Endothelial cell of umbilical vein (primary cell): ENCODE measurements around the gene SLC7A6OS. TPM values are rescaled to one million over a fixed set of nuclear protein-coding genes. Genes with fewer than 3 reads are reported as not detected.

ENCODE experiments used
- BruUV-seq: library from RNA; stranded (reverse); fragments of 400-500 nt; replicated peaks from 2 replicates; lab custom pipeline; 2021; lab: Mats Ljungman, UMichigan
- CTCF ChIA-PET: fragments of 300-600, 350-600 bp; sonication (Branson Sonifier 250); formaldehyde crosslinking; loops from one replicate; lab custom pipeline; 2021; ENCODE audit warnings: antibody characterized with exemption, inconsistent platforms; lab: Charles Lee
- POLR2A ChIA-PET: fragments of 300-600, 350-600 bp; sonication (Branson Sonifier 250); formaldehyde crosslinking; loops from one replicate; lab custom pipeline; 2021; ENCODE audit warnings: antibody characterized with exemption, inconsistent platforms; lab: Charles Lee
- DNase-seq: peaks from one replicate; pipeline ENCODE4 v3.0.0-alpha.2; 2011; ENCODE audit warnings: low read depth, low spot score
- FAIRE-seq: peaks from 2 replicates; lab custom pipeline; 2011; peaks lifted over from hg19 to GRCh38; lab: Jason Lieb, UNC
- H2AFZ ChIP-seq: 2 replicates; pipeline ENCODE4 v1.6.0; 2012; ENCODE audit warnings: low read depth, low read length, control low read depth, inconsistent platforms
- H3K27ac ChIP-seq: 2 replicates; pipeline ENCODE4 v1.5.1; 2011; ENCODE audit warnings: low read depth, mild to moderate bottlenecking, control low read depth, low read length, moderate library complexity; ENCODE audit not compliant: insufficient read depth
- H3K27me3 ChIP-seq, 2 experiments: 2 replicates each; pipeline versions ENCODE4 v1.6.0 to v1.6.1; 2011; ENCODE audit warnings: low read length in 2 of 2, mixed read lengths in 1 of 2; ENCODE audit not compliant: control insufficient read depth in 2 of 2, insufficient read depth in 2 of 2
- H3K36me3 ChIP-seq, 2 experiments: 2 replicates in 1 of 2; 3 replicates in 1 of 2; pipeline ENCODE4 v1.5.1; 2011; ENCODE audit warnings: low read length in 2 of 2, mild to moderate bottlenecking in 1 of 2, moderate library complexity in 1 of 2; ENCODE audit not compliant: control insufficient read depth in 2 of 2, insufficient read depth in 2 of 2; ENCODE audit errors: extremely low read depth in 1 of 2
- H3K4me1 ChIP-seq: 3 replicates; pipeline ENCODE4 v1.5.1; 2011; ENCODE audit warnings: mild to moderate bottlenecking, low read length; ENCODE audit not compliant: control insufficient read depth, insufficient read depth; ENCODE audit errors: extremely low read depth
- H3K4me2 ChIP-seq: 2 replicates; pipeline ENCODE4 v1.6.1; 2011; ENCODE audit warnings: low read length, control low read depth, mixed read lengths; ENCODE audit not compliant: insufficient read depth
- H3K4me3 ChIP-seq, 3 experiments: fragments of 200-600 bp in 1 of 3; sonication (generic), shearing (Covaris generic) in 1 of 3; replicated peaks in 1 of 3; 2 replicates each; pipeline ENCODE4 v1.5.1; 2011 to 2016; ENCODE audit warnings: control low read depth in 3 of 3, low read length in 3 of 3, mild to moderate bottlenecking in 2 of 3, inconsistent platforms in 1 of 3, low read depth in 1 of 3, moderate library complexity in 1 of 3; ENCODE audit not compliant: insufficient read depth in 1 of 3
- H3K79me2 ChIP-seq: 2 replicates; pipeline ENCODE4 v1.6.0; 2012; ENCODE audit warnings: low read length, inconsistent platforms; ENCODE audit not compliant: control insufficient read depth, insufficient read depth
- H3K9ac ChIP-seq: replicated peaks from 2 replicates; pipeline ENCODE3; 2011; ENCODE audit warnings: low read length, control low read depth; ENCODE audit not compliant: insufficient read depth; ENCODE audit errors: extremely low read depth
- H3K9me1 ChIP-seq: replicated peaks from 3 replicates; pipeline ENCODE4 v1.6.0; 2011; ENCODE audit warnings: mild to moderate bottlenecking, low read length; ENCODE audit not compliant: control insufficient read depth, insufficient read depth; ENCODE audit errors: extremely low read depth
- H3K9me3 ChIP-seq: replicated peaks from 2 replicates; pipeline ENCODE4 v1.5.1; 2012; ENCODE audit warnings: low read length, inconsistent platforms; ENCODE audit not compliant: control insufficient read depth, insufficient read depth
- H4K20me1 ChIP-seq: replicated peaks from 2 replicates; pipeline ENCODE3; 2011; ENCODE audit warnings: mild to moderate bottlenecking, low read length; ENCODE audit not compliant: control insufficient read depth, insufficient read depth; ENCODE audit errors: extremely low read depth
- EZH2 ChIP-seq: IDR thresholded peaks from 2 replicates; pipeline ENCODE4 v1.6.1; 2012; ENCODE audit warnings: borderline replicate concordance, low read depth, mild to moderate bottlenecking, moderate library complexity, low read length, inconsistent platforms; ENCODE audit not compliant: severe bottlenecking
- FOS ChIP-seq: IDR thresholded peaks from 2 replicates; pipeline ENCODE4 v1.6.1; 2011; ENCODE audit warnings: mild to moderate bottlenecking, low read length, moderate library complexity, borderline replicate concordance; ENCODE audit not compliant: insufficient read depth
- GATA2 ChIP-seq: IDR thresholded peaks from 2 replicates; pipeline ENCODE4 v1.7.0; 2011; ENCODE audit warnings: low read depth, mild to moderate bottlenecking, moderate library complexity, mixed read lengths, low read length; ENCODE audit not compliant: insufficient read length, insufficient read depth
- JUN ChIP-seq: IDR thresholded peaks from 2 replicates; pipeline ENCODE4 v1.6.1; 2011; ENCODE audit warnings: borderline replicate concordance, low read depth; ENCODE audit not compliant: insufficient read length, insufficient read depth
- MAX ChIP-seq: IDR thresholded peaks from 2 replicates; pipeline ENCODE4 v1.6.1; 2011; ENCODE audit not compliant: insufficient read depth, insufficient read length
- MYC ChIP-seq: IDR thresholded peaks from one replicate; pipeline ENCODE4 v1.6.1; 2011; ENCODE audit warnings: mild to moderate bottlenecking, low read depth, low read length
- POLR2A ChIP-seq: IDR thresholded peaks from 2 replicates; pipeline ENCODE4 v1.6.1; 2012; ENCODE audit warnings: low read depth, mild to moderate bottlenecking, control low read depth, low read length
- POLR2AphosphoS5 ChIP-seq: IDR thresholded peaks from 2 replicates; pipeline ENCODE4 v1.6.1; 2012; ENCODE audit warnings: low read depth, mild to moderate bottlenecking, control low read depth, low read length, moderate library complexity; ENCODE audit not compliant: insufficient read depth
- dilution Hi-C: fragments of 300-500 bp; cut with MboI; formaldehyde crosslinking; loops from one replicate; pipeline ENCODE4 v1.15.0; 2019; ENCODE audit warnings: low sequenced_read_pairs; ENCODE audit not compliant: extremely low pct_ligation_motif_present
- intact Hi-C: fragments of 100-400 bp; cut with micrococcal nuclease; formaldehyde crosslinking; loops from one replicate; pipeline ENCODE4 v1.10.0; 2022
- polyA plus RNA-seq, 4 experiments: library from polyadenylated mRNA; depleted of rRNA in 3 of 4; stranded (reverse) in 3 of 4; unstranded in 1 of 4; fragments of >200 nt; gene quantifications; 2 replicates each; pipeline versions ENCODE4 v1.2.1 to v1.2.3, GENCODE V29; 2011 to 2012; ENCODE audit warnings: missing spikeins in 1 of 4
- total RNA-seq: library from RNA; stranded (reverse); gene quantifications from 2 replicates; pipeline ENCODE4 v1.2.3, GENCODE V29; 2021
- TF ChIP-seq, protein P1 (sequence below), 2 donors: IDR thresholded peaks; 1 replicate in 1 of 2; 2 replicates in 1 of 2; pipeline ENCODE4 v1.5.1; 2011; ENCODE audit warnings: low read length in 2 of 2, mild to moderate bottlenecking in 2 of 2, moderate library complexity in 2 of 2, control low read depth in 1 of 2, inconsistent platforms in 1 of 2, low read depth in 1 of 2; ENCODE audit not compliant: insufficient read depth in 1 of 2; ENCODE audit errors: extremely low read depth in 1 of 2

SLC7A6OS gene
- total and polyA plus RNA-seq, 2 donors (not counting 3 experiments of a cell fraction or from before 2014, with no cell fraction given), result 8.3 to 22.9 TPM

GRCh38 chr16:68339214-68339613 lies 28.5 kb upstream of the SLC7A6OS start:
- intact Hi-C loops (no loop called here), dilution Hi-C loops (no loop called here)
- POLR2A ChIA-PET, result no interaction called here
- H4K20me1 ChIP-seq, result no peaks in the 10 kb centered on the region
- no peak overlapping the region for H3K4me2 ChIP-seq
- peaks cover 5 to 34% of the 10 kb centered on the region in 2 experiments for H3K36me3 ChIP-seq
- BruUV-seq, result no TSS peak
- no peak overlapping the region for H3K4me3 ChIP-seq
- H3K4me1 ChIP-seq, result no peaks in the 10 kb centered on the region
- no peaks in the 10 kb centered on the region for H3K79me2 ChIP-seq
- H3K27ac ChIP-seq, result no peak overlapping the region
- H3K27me3 ChIP-seq, result no peaks in the 10 kb centered on the region
- H2AFZ ChIP-seq, result no peak overlapping the region
- H3K9ac ChIP-seq, result no peak overlapping the region
- CTCF ChIA-PET, result no interaction called here
- DNase-seq (no peak), FAIRE-seq (no peak)
- TF ChIP-seq, protein P1, sequence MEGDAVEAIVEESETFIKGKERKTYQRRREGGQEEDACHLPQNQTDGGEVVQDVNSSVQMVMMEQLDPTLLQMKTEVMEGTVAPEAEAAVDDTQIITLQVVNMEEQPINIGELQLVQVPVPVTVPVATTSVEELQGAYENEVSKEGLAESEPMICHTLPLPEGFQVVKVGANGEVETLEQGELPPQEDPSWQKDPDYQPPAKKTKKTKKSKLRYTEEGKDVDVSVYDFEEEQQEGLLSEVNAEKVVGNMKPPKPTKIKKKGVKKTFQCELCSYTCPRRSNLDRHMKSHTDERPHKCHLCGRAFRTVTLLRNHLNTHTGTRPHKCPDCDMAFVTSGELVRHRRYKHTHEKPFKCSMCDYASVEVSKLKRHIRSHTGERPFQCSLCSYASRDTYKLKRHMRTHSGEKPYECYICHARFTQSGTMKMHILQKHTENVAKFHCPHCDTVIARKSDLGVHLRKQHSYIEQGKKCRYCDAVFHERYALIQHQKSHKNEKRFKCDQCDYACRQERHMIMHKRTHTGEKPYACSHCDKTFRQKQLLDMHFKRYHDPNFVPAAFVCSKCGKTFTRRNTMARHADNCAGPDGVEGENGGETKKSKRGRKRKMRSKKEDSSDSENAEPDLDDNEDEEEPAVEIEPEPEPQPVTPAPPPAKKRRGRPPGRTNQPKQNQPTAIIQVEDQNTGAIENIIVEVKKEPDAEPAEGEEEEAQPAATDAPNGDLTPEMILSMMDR (IDR thresholded peaks at IDR 0.05; ENCODE audit: extremely low read depth in 1 of 2, insufficient read depth in 1 of 2, low read depth in 1 of 2, low read length in 2 of 2), result no peak
- TF ChIP-seq MAX (no peak), FOS (no peak), MYC (no peak), EZH2 (no peak), JUN (no peak), POLR2AphosphoS5 (no peak), POLR2A (no peak), GATA2 (no peak)
- no peaks in the 10 kb centered on the region for H3K9me1 ChIP-seq
- no peaks in the 10 kb centered on the region for H3K9me3 ChIP-seq
